Hepatocyte (in vitro differentiated cells): ENCODE measurements around the gene LYPD1.

Experiments
- EZH2 ChIP-seq: fragments of 200-600 bp; sonication (generic); IDR thresholded peaks from 2 replicates; pipeline ENCODE4 v1.6.1; 2016; ENCODE audit warnings: antibody characterized with exemption, mild to moderate bottlenecking, borderline replicate concordance
- EZH2phosphoT487 ChIP-seq: fragments of 200-600 bp; sonication (generic); IDR thresholded peaks from one replicate; pipeline ENCODE4 v1.6.1; 2018; ENCODE audit warnings: antibody characterized with exemption, mild to moderate bottlenecking, low read depth, moderate library complexity; ENCODE audit not compliant: unreplicated experiment, severe bottlenecking
- TF ChIP-seq, protein P1 (sequence below): fragments of 200-600 bp; sonication (generic); IDR thresholded peaks from 2 replicates; pipeline ENCODE4 v1.5.1; 2016; ENCODE audit warnings: antibody characterized with exemption, mild to moderate bottlenecking; ENCODE audit not compliant: poor library complexity

GRCh38 chr2:132703396-132703795 is 33.4 kb upstream of the LYPD1 start:
- no peak for TF ChIP-seq EZH2
- TF ChIP-seq, protein P1, sequence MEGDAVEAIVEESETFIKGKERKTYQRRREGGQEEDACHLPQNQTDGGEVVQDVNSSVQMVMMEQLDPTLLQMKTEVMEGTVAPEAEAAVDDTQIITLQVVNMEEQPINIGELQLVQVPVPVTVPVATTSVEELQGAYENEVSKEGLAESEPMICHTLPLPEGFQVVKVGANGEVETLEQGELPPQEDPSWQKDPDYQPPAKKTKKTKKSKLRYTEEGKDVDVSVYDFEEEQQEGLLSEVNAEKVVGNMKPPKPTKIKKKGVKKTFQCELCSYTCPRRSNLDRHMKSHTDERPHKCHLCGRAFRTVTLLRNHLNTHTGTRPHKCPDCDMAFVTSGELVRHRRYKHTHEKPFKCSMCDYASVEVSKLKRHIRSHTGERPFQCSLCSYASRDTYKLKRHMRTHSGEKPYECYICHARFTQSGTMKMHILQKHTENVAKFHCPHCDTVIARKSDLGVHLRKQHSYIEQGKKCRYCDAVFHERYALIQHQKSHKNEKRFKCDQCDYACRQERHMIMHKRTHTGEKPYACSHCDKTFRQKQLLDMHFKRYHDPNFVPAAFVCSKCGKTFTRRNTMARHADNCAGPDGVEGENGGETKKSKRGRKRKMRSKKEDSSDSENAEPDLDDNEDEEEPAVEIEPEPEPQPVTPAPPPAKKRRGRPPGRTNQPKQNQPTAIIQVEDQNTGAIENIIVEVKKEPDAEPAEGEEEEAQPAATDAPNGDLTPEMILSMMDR = no peak
- no peak for TF ChIP-seq EZH2phosphoT487
